NCI-H82 treated with DMSO at 0.1 percent for 48 hours (cell line): ENCODE data around the gene NLRC5.

Source experiments
- DNase-seq: peaks from one replicate; lab custom pipeline; 2025; ENCODE audit not compliant: unreplicated experiment; lab: John Stamatoyannopoulos, UW

The NLRC5 gene

GRCh38 chr16:57123216-57123973 lies 134.0 kb downstream of the NLRC5 start:
- DNase-seq: no peak

DNA sequence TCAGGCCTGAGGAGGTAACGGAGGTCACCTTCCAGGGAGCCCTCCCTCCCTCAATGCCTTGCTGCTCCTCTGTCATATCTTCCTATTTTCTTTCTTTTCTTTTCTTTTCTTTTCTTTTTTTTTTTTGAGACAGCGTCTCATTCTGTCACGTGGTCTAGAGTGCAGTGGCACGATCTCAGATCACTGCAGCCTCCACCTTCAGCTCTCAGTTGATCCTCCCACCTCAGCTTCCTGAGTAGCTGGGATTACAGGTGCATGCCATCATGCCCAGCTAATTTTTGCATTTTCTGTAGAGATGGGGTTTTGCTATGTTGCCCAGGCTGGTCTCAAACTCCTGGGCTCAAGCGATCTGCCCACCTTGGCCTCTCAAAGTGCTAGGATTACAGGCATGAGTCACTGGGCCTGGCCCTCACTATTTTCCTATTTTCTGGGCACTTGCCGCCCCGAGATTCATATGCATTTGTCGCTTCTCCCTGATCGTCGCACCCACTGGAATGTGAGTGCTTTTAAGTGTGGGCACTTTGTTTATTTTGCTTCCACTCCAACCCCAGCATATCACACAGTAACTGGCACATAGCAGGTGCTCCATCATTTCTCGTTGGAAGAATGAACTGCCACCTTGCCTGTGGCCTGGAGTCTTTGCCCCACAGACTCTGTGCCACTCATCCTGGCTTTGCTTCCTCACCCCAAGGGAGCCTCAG lies 134.8 kb downstream of the NLRC5 start:
- DNase-seq: no peak

- DNase-seq: no peak
These were observed 136.0 kb downstream of the NLRC5 start for GRCh38 chr16:57125376-57125775.

GRCh38 chr16:57125969-57126368 lies 136.6 kb downstream of the NLRC5 start:
- no peak for DNase-seq

GRCh38 chr16:57126411-57126810 lies 137.1 kb downstream of the NLRC5 start:
- DNase-seq: no peak

DNA sequence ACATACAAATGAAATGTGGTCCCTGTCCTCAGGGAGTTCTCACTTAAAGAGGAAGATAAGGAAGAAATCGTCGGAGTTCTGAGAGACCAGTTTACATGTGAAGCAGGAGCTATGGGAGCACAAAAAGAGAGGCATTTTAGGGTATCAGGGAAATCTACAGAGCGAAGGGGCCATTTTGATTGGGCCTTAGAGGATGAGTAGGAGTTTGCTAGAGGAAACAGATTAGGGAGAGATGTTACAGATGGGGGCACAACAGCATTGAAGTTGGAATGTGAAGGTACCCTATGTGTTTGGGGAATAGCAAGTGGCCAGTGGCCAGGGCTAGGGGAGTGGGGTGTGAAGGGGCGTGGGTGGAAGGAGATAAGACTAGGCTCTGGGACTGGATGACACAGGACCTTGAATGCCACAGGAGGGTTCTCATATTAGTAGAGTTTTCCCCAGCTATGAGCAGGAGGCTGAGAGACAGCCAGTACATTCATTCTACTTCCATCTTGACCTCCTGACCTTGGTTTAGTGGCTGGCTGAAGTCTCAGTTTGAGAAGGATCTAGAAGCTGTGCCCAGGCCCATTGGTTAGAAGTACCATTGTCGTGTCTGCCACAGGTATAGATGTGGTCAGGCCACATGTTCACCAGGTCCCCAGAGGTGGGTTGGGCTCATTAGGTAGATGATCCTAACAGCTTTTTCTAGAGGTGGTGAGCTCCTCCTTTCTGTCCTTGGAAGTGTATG lies 137.8 kb downstream of the NLRC5 start:
- DNase-seq: no peak

- DNase-seq: no peak
These were observed 138.5 kb downstream of the NLRC5 start for GRCh38 chr16:57127836-57128235.

DNA sequence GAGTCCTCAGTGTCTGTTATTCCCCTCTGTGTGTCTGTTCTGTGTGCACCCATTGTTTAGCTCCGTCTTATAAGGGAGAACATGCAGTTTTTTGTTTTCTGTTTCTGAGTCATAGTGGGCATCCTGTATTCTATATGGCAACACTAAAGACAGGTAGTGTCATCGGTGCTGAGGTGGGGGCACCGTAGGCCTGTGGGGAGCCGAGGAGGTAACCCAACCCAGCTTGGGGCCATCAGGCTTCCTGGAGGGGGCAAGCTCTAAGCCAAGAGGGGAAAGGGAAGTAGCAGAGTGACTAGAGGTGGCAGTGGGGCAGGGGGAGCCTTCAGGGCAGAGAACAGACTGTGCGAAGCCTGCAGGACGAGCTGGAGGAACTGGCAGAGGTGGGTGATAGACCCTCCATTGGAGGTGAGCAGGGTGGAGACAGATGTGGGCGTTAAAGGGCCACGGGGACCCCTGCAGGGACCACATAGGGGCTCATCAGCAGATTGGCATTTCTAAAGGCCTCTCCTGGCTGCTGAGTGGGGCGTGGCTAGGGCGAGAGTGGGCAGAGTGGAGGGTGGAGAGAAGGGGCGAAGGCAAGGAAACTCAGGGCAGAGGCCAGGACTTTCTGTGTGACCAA lies 139.5 kb downstream of the NLRC5 start:
- DNase-seq: no peak

- DNase-seq: no peak
These were observed 141.6 kb downstream of the NLRC5 start for GRCh38 chr16:57130950-57131321.

DNA sequence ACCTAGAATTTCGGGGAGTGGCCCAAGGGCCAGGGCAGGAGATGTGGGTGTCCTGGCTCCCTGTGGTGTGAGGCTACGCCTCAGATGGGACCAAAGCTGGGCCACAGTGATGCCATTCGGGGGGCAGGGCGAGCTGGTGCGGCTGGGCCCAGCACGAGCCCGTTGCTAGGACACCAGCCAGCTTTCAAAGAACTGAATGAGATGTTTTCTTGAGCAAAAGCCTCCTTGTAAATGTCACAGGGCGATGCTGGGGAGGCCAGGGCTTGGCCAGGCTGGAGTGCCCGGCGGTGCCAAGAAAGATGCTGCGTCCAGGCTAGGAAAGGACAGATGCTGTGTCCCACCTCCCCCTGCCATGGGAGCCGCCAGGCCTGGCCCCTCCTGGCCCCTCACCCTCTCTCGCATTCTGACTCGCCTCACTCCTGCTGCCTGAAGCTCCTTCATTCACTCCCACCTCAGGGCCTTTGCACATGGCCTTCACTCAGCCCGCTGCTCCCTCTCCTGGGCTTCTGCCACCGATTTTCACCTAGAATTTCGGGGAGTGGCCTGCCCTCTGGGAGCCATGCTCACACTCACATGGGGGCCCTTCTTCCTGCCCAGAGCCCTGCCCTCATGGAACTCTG lies 142.1 kb downstream of the NLRC5 start:
- no peak for DNase-seq

DNA sequence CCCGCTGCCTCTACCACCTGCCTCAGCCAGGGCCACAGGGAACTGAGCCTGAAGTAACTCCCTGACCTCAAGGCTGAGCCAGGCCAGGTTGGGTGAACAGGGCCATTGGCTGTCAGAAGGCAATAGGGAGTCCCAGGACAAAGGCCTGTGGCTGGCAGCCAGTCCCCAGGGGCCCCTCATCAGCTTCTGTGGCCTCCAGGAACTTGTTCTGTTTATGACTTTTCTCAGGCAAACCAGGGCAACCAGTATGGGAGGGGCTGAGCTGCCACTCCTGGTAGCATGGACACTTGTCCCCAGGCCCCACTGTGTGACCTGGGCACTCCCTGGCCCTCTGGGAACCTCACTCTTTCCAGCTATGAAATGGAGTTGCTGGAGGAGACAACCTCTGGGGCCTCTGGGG lies 143.1 kb downstream of the NLRC5 start:
- no peak for DNase-seq

DNA sequence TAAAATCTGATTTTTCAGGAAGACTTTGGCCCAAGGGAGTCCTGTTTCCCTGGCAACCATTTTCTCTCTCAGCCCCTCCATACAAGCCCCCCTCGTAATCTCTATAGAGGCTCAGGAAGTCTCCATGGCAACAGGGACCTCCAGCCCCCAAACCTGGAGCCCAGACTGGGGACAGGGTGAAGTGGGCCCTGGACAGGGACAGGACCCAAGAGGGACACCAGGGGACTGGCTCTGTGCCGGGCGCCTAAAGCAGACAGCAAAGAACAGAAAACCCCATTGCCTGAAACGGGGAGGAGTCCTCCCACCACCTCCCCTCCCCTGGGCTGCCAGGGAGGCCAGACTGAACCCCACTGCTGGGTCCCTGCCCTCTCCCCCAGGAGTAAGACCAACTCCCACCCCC lies 143.7 kb downstream of the NLRC5 start:
- no peak for DNase-seq
